Fibroblast of the aortic adventitia (primary cell): ENCODE measurements around the gene ARL8B. TPM values are rescaled to one million over a fixed set of nuclear protein-coding genes. Genes with fewer than 3 reads are reported as not detected.
A peak's percentile ranks its signal among the peaks of the same experiment; 100 is the strongest.

ENCODE experiments used
- DNase-seq: peaks from one replicate; pipeline ENCODE4 v3.0.0-alpha.2; 2010; ENCODE audit warnings: low read depth
- H3K4me3 ChIP-seq: 2 replicates; pipeline ENCODE4 v1.5.1; 2011; ENCODE audit warnings: low read depth, mild to moderate bottlenecking, control low read depth, low read length, moderate library complexity
- CTCF ChIP-seq: IDR thresholded peaks from 2 replicates; pipeline ENCODE4 v1.5.1; 2011; ENCODE audit warnings: mild to moderate bottlenecking, low read length, control low read depth, inconsistent platforms; ENCODE audit not compliant: insufficient read depth
- total RNA-seq: library from RNA; depleted of rRNA; stranded (reverse); fragments of >200 nt; gene quantifications from 2 replicates; pipeline ENCODE4 v1.2.3, GENCODE V29; 2012; ENCODE audit warnings: low replicate concordance

Gene ARL8B
- total RNA-seq, 1 donor, result 89.0 TPM

GRCh38 chr3:5136211-5136918, 14.3 kb downstream of the ARL8B start:
- H3K4me3 ChIP-seq, result no peak overlapping the region
- peak; percentile 42 for TF ChIP-seq CTCF
- peak; percentile 35 for DNase-seq

- no peak for DNase-seq
- H3K4me3 ChIP-seq, result no peak overlapping the region
- no peak for TF ChIP-seq CTCF
Observed at GRCh38 chr3:5136919-5137429, 14.9 kb downstream of the ARL8B start.

- TF ChIP-seq CTCF, result no peak
- peak; percentile 31 for DNase-seq
Observed at GRCh38 chr3:5138214-5138981, 16.3 kb downstream of the ARL8B start.

GRCh38 chr3:5140230-5140621, 18.1 kb downstream of the ARL8B start:
- TF ChIP-seq CTCF, result no peak
- H3K4me3 ChIP-seq, result no peak overlapping the region
- no peak for DNase-seq

More at GRCh38 chr3:5138214-5138981, 16.3 kb downstream of the ARL8B start:
- no peak overlapping the region for H3K4me3 ChIP-seq

GRCh38 chr3:5140839-5141238, 18.7 kb downstream of the ARL8B start:
- no peak for TF ChIP-seq CTCF

GRCh38 chr3:5141760-5142159, 19.7 kb downstream of the ARL8B start:
- no peak for TF ChIP-seq CTCF
- no peak for DNase-seq
- no peak overlapping the region for H3K4me3 ChIP-seq

More at GRCh38 chr3:5140839-5141238, 18.7 kb downstream of the ARL8B start:
- DNase-seq, result no peak
- H3K4me3 ChIP-seq, result no peak overlapping the region
